Nephron progenitor cell (in vitro differentiated cells): ENCODE data around the gene COL27A1.

Experiments used
- DNase-seq: peaks from one replicate; pipeline ENCODE4 v3.0.0; 2021
- H3K27ac Mint-ChIP-seq: 2 replicates; pipeline ENCODE4 v1.8.0; 2021; ENCODE audit warnings: mild to moderate bottlenecking, moderate library complexity, mixed read lengths
- H3K27me3 Mint-ChIP-seq: 2 replicates; pipeline ENCODE4 v1.8.0; 2021; ENCODE audit warnings: mild to moderate bottlenecking, low read depth, mixed read lengths; ENCODE audit not compliant: poor library complexity
- H3K36me3 Mint-ChIP-seq: 2 replicates; pipeline ENCODE4 v1.8.0; 2021; ENCODE audit warnings: low read depth, mixed read lengths
- H3K4me1 Mint-ChIP-seq: 2 replicates; pipeline ENCODE4 v1.8.0; 2021; ENCODE audit warnings: mixed read lengths
- H3K4me3 Mint-ChIP-seq: 2 replicates; pipeline ENCODE4 v1.8.0; 2021; ENCODE audit warnings: mild to moderate bottlenecking, moderate library complexity, mixed read lengths
- H3K9me3 Mint-ChIP-seq: 2 replicates; pipeline ENCODE4 v1.8.0; 2021; ENCODE audit warnings: mild to moderate bottlenecking, moderate library complexity, mixed read lengths
- TF ChIP-seq, protein P1 (sequence below): fragments of 200-600 bp; sonication (generic); IDR thresholded peaks from 2 replicates; pipeline ENCODE4 v1.5.0; 2021; ENCODE audit warnings: antibody characterized with exemption

COL27A1 gene

GRCh38 chr9:114291886-114292590 is 136.7 kb downstream of the COL27A1 start:
- TF ChIP-seq, protein P1, sequence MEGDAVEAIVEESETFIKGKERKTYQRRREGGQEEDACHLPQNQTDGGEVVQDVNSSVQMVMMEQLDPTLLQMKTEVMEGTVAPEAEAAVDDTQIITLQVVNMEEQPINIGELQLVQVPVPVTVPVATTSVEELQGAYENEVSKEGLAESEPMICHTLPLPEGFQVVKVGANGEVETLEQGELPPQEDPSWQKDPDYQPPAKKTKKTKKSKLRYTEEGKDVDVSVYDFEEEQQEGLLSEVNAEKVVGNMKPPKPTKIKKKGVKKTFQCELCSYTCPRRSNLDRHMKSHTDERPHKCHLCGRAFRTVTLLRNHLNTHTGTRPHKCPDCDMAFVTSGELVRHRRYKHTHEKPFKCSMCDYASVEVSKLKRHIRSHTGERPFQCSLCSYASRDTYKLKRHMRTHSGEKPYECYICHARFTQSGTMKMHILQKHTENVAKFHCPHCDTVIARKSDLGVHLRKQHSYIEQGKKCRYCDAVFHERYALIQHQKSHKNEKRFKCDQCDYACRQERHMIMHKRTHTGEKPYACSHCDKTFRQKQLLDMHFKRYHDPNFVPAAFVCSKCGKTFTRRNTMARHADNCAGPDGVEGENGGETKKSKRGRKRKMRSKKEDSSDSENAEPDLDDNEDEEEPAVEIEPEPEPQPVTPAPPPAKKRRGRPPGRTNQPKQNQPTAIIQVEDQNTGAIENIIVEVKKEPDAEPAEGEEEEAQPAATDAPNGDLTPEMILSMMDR: no peak
- no peaks in the 10 kb centered on the region for H3K27me3 Mint-ChIP-seq
- peaks cover 22% of the 10 kb centered on the region for H3K4me1 Mint-ChIP-seq
- H3K36me3 Mint-ChIP-seq: peaks cover 55% of the 10 kb centered on the region
- H3K4me3 Mint-ChIP-seq: no peak overlapping the region
- peaks cover 36% of the 10 kb centered on the region for H3K9me3 Mint-ChIP-seq
- no peak overlapping the region for H3K27ac Mint-ChIP-seq
- no peak for DNase-seq

- H3K4me1 Mint-ChIP-seq: peaks cover 11% of the 10 kb centered on the region
- no peak overlapping the region for H3K27ac Mint-ChIP-seq
- peaks cover 37% of the 10 kb centered on the region for H3K9me3 Mint-ChIP-seq
- DNase-seq: no peak
- peaks cover 75% of the 10 kb centered on the region for H3K36me3 Mint-ChIP-seq
- H3K4me3 Mint-ChIP-seq: no peak overlapping the region
- TF ChIP-seq, protein P1: no peak
- no peaks in the 10 kb centered on the region for H3K27me3 Mint-ChIP-seq
Measured at GRCh38 chr9:114294664-114295063, 139.3 kb downstream of the COL27A1 start.

GRCh38 chr9:114296338-114296737 is 141.0 kb downstream of the COL27A1 start:
- Mint-ChIP-seq H3K4me1 (peaks cover under 1% of the 10 kb centered on the region), H3K4me3 (no peak overlapping the region), H3K27ac (no peak overlapping the region), H3K27me3 (no peaks in the 10 kb centered on the region), H3K36me3 (peaks cover 70% of the 10 kb centered on the region), H3K9me3 (peaks cover 37% of the 10 kb centered on the region)
- DNase-seq: no peak
- TF ChIP-seq, protein P1: no peak

DNA sequence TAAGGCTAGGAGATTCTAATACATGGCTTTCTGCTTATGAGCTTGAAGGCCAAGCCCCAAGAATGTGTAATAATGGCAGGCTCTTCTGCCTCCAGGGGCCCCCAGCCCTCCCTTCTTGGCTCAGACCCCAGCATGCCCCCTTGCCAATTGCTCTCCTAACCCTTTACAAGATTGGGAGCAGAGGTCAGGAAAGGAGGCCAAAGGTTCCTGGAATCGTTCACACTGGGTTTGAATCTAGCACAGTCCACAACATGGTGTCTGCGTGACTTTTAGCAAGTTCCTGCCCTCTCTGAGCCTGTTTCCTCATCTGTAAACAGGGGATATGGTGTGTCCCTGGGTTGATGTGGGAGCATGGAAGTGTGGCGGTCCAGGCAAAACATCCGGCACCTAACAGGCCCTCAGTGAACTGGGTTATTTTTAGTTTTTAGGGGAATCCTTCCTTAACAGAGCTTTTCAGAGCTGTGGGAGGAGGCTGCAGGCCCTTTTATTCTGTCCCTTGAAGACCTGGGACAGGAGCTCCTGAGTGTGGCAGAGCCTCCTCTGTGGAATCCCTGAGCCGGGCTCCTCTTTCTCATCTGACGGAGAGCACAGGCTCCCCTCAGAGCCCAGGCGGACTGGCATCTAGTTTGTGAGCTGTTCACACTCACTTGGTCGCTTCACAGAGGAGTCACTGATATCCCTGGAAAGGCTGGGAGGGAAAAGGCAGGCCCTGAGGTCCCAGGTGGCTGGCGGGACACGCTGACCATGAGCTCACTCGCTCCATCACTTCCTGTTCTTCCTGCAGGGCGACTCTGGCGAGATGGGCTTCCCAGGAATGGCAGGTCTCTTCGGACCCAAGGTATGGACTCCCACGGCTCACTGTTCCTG is 144.2 kb downstream of the COL27A1 start:
- TF ChIP-seq, protein P1: no peak
- H3K9me3 Mint-ChIP-seq: peaks cover 24% of the 10 kb centered on the region
- H3K27me3 Mint-ChIP-seq: peaks cover 8% of the 10 kb centered on the region
- H3K36me3 Mint-ChIP-seq: peaks cover 45% of the 10 kb centered on the region
- H3K4me1 Mint-ChIP-seq: no peaks in the 10 kb centered on the region
- DNase-seq: no peak
- H3K4me3 Mint-ChIP-seq: no peak overlapping the region
- no peak overlapping the region for H3K27ac Mint-ChIP-seq

- H3K36me3 Mint-ChIP-seq: peaks cover 37% of the 10 kb centered on the region
- no peak for DNase-seq
- H3K27ac Mint-ChIP-seq: peak overlapping the region; percentile 45
- peaks cover 16% of the 10 kb centered on the region for H3K9me3 Mint-ChIP-seq
- H3K27me3 Mint-ChIP-seq: peaks cover 8% of the 10 kb centered on the region
- no peak overlapping the region for H3K4me3 Mint-ChIP-seq
- TF ChIP-seq, protein P1: no peak
- peaks cover 5% of the 10 kb centered on the region for H3K4me1 Mint-ChIP-seq
Measured at GRCh38 chr9:114300153-114300845, 145.0 kb downstream of the COL27A1 start.
